IMR-90 (cell line): ENCODE data around the gene PPP1R2. TPM values are rescaled to one million over a fixed set of nuclear protein-coding genes. Genes with fewer than 3 reads are reported as not detected.

Experiments
- ATAC-seq: fragments of 200-7000 bp; cut with Tn5 transposase; 2 replicates; pipeline ENCODE4 v1.9.1; 2020; ENCODE audit warnings: low read depth, mild to moderate bottlenecking, moderate library complexity
- BruUV-seq: library from RNA; stranded (reverse); fragments of 400-500 nt; replicated peaks from 2 replicates; lab custom pipeline; 2021; lab: Mats Ljungman, UMichigan
- CTCF ChIA-PET: fragments of 300-600 bp; formaldehyde crosslinking; extraction: SDS; loops from one replicate; lab custom pipeline; 2021; ENCODE audit warnings: antibody characterized with exemption; lab: Yijun Ruan, JAX
- POLR2A ChIA-PET: fragments of 300-600 bp; sonication (Branson Sonifier 250); formaldehyde crosslinking; loops from one replicate; lab custom pipeline; 2022; ENCODE audit warnings: antibody characterized with exemption; ENCODE audit not compliant: unreplicated experiment; lab: Charles Lee
- DNase-seq: peaks from one replicate; pipeline ENCODE4 v3.0.0; 2013
- H2AFZ ChIP-seq: replicated peaks from 2 replicates; pipeline ENCODE3; 2013; ENCODE audit warnings: low read length, mild to moderate bottlenecking; ENCODE audit not compliant: poor library complexity
- H2AK5ac ChIP-seq: 2 replicates; pipeline ENCODE4 v1.6.1; 2013; ENCODE audit warnings: low read depth, low read length, inconsistent platforms
- H2AK9ac ChIP-seq: replicated peaks from 2 replicates; pipeline ENCODE3; 2013; ENCODE audit warnings: mild to moderate bottlenecking, low read depth, low read length, moderate library complexity; ENCODE audit not compliant: poor library complexity
- H2BK120ac ChIP-seq: 2 replicates; pipeline ENCODE4 v1.6.1; 2013; ENCODE audit warnings: low read depth, low read length, inconsistent platforms
- H2BK15ac ChIP-seq: 3 replicates; pipeline ENCODE4 v1.6.1; 2013; ENCODE audit warnings: low read depth, low read length, inconsistent platforms
- H2BK20ac ChIP-seq: 2 replicates; pipeline ENCODE4 v1.6.1; 2013; ENCODE audit warnings: low read depth, mild to moderate bottlenecking, inconsistent platforms, low read length, moderate library complexity
- H2BK5ac ChIP-seq: 2 replicates; pipeline ENCODE4 v1.6.1; 2013; ENCODE audit warnings: mild to moderate bottlenecking, low read depth, low read length, inconsistent platforms; ENCODE audit not compliant: poor library complexity, severe bottlenecking
- H3K14ac ChIP-seq: replicated peaks from 2 replicates; pipeline ENCODE4 v1.6.1; 2013; ENCODE audit warnings: low read depth, low read length, inconsistent platforms
- H3K18ac ChIP-seq: 2 replicates; pipeline ENCODE4 v1.6.1; 2013; ENCODE audit warnings: low read depth, low read length, control low read depth
- H3K23ac ChIP-seq: 2 replicates; pipeline ENCODE4 v1.6.1; 2013; ENCODE audit warnings: low read depth, low read length, inconsistent platforms
- H3K27ac ChIP-seq: 2 replicates; pipeline ENCODE4 v1.5.1; 2013; ENCODE audit warnings: mild to moderate bottlenecking, control low read depth, low read length; ENCODE audit not compliant: insufficient read depth
- H3K27me3 ChIP-seq: 2 replicates; pipeline ENCODE4 v1.6.1; 2013; ENCODE audit warnings: low read length; ENCODE audit not compliant: control insufficient read depth, insufficient read depth
- H3K36me3 ChIP-seq: 2 replicates; pipeline ENCODE4 v1.6.1; 2013; ENCODE audit warnings: low read length, mixed read lengths; ENCODE audit not compliant: control insufficient read depth, insufficient read depth
- H3K4ac ChIP-seq: 2 replicates; pipeline ENCODE4 v1.6.1; 2013; ENCODE audit warnings: low read depth, low read length, inconsistent platforms
- H3K4me1 ChIP-seq: 2 replicates; pipeline ENCODE4 v1.6.1; 2013; ENCODE audit warnings: low read length, mixed read lengths; ENCODE audit not compliant: control insufficient read depth, insufficient read depth
- H3K4me2 ChIP-seq: 2 replicates; pipeline ENCODE4 v1.6.1; 2013; ENCODE audit warnings: low read depth, mild to moderate bottlenecking, control low read depth, low read length, moderate library complexity
- H3K4me3 ChIP-seq: 2 replicates; pipeline ENCODE4 v1.5.1; 2013; ENCODE audit warnings: low read depth, mild to moderate bottlenecking, control low read depth, low read length, moderate library complexity; ENCODE audit not compliant: insufficient read depth
- H3K56ac ChIP-seq: 2 replicates; pipeline ENCODE4 v1.6.1; 2013; ENCODE audit warnings: low read length, inconsistent platforms; ENCODE audit not compliant: insufficient read depth; ENCODE audit errors: extremely low read depth
- H3K79me1 ChIP-seq, 2 experiments: 2 replicates each; pipeline ENCODE4 v1.6.1; 2013; ENCODE audit warnings: low read length in 2 of 2, inconsistent platforms in 1 of 2, low read depth in 1 of 2
- H3K9ac ChIP-seq: 2 replicates; pipeline ENCODE4 v1.6.1; 2013; ENCODE audit warnings: low read depth, low read length, control low read depth
- H3K9me1 ChIP-seq: 2 replicates; pipeline ENCODE4 v1.6.1; 2013; ENCODE audit warnings: low read length, inconsistent platforms; ENCODE audit not compliant: insufficient read depth
- H3K9me3 ChIP-seq: 2 replicates; pipeline ENCODE4 v1.6.1; 2013; ENCODE audit warnings: low read length; ENCODE audit not compliant: control insufficient read depth, insufficient read depth
- H4K20me1 ChIP-seq: 2 replicates; pipeline ENCODE4 v1.6.1; 2013; ENCODE audit warnings: low read length, inconsistent platforms; ENCODE audit not compliant: insufficient read depth
- H4K5ac ChIP-seq: 2 replicates; pipeline ENCODE4 v1.6.1; 2013; ENCODE audit warnings: mild to moderate bottlenecking, low read depth, low read length, control low read depth
- H4K8ac ChIP-seq, 2 experiments: 2 replicates each; pipeline ENCODE4 v1.6.1; 2013; ENCODE audit warnings: low read depth in 2 of 2, low read length in 2 of 2, control low read depth in 1 of 2, inconsistent platforms in 1 of 2
- H4K91ac ChIP-seq: 2 replicates; pipeline ENCODE4 v1.6.1; 2013; ENCODE audit warnings: low read depth, low read length, inconsistent platforms; ENCODE audit not compliant: insufficient read depth
- BHLHE40 ChIP-seq: fragments of 150-350 bp; IDR thresholded peaks from 2 replicates; pipeline ENCODE4 v1.6.1; 2016; ENCODE audit warnings: mild to moderate bottlenecking, low read depth, low read length
- CHD1 ChIP-seq: IDR thresholded peaks from 2 replicates; pipeline ENCODE4 v1.6.1; 2012; ENCODE audit warnings: low read depth, low read length, improper control_type of control experiment
- FOS ChIP-seq: fragments of 150-350 bp; IDR thresholded peaks from 2 replicates; pipeline ENCODE4 v1.6.1; 2016; ENCODE audit warnings: low read depth, low read length
- MAFK ChIP-seq: IDR thresholded peaks from 2 replicates; pipeline ENCODE4 v1.6.1; 2012; ENCODE audit warnings: low read depth, low read length, improper control_type of control experiment
- MXI1 ChIP-seq: IDR thresholded peaks from 2 replicates; pipeline ENCODE4 v1.6.1; 2012; ENCODE audit warnings: low read depth, mild to moderate bottlenecking, low read length, moderate library complexity, borderline replicate concordance
- POLR2A ChIP-seq: IDR thresholded peaks from 2 replicates; pipeline ENCODE4 v1.6.1; 2012; ENCODE audit warnings: mild to moderate bottlenecking, low read depth, low read length
- RCOR1 ChIP-seq: IDR thresholded peaks from 2 replicates; pipeline ENCODE4 v1.6.1; 2012; ENCODE audit warnings: mild to moderate bottlenecking, low read length, improper control_type of control experiment; ENCODE audit not compliant: insufficient replicate concordance
- RFX5 ChIP-seq: IDR thresholded peaks from 2 replicates; pipeline ENCODE4 v1.8.0; 2012; ENCODE audit warnings: low read depth, mild to moderate bottlenecking, low read length, moderate library complexity
- SMC3 ChIP-seq: fragments of 150-350 bp; IDR thresholded peaks from 2 replicates; pipeline ENCODE4 v1.6.1; 2016; ENCODE audit warnings: low read depth, mild to moderate bottlenecking, antibody characterized with exemption, low read length, moderate library complexity
- WGBS, 2 experiments: methylation state at CpG; one replicate each; pipeline versions ENCODE4 v1.1.5 to v1.1.7; 2013; ENCODE audit warnings: missing lambda C conversion rate in 2 of 2; ENCODE audit not compliant: insufficient read length in 1 of 2; ENCODE audit errors: extremely low coverage in 2 of 2; 5-methylcytosine and 5-hydroxymethylcytosine counted together
- dilution Hi-C: fragments of 300-500 bp; cut with HindIII; formaldehyde crosslinking; loops from one replicate; pipeline ENCODE4 v1.14.3; 2018; ENCODE audit warnings: low sequenced_read_pairs; ENCODE audit not compliant: unreplicated experiment
- in situ Hi-C: fragments of 300-500 bp; cut with MboI; formaldehyde crosslinking; loops from 3 replicates; pipeline ENCODE4 v1.14.3; 2019; ENCODE audit warnings: low sequenced_read_pairs, inconsistent platforms, mixed read lengths
- intact Hi-C: fragments of 100-400 bp; cut with micrococcal nuclease; formaldehyde crosslinking; loops from 2 replicates; pipeline ENCODE4 v1.10.0; 2022
- polyA plus RNA-seq, 3 experiments: library from polyadenylated mRNA; depleted of rRNA; stranded (reverse); fragments of >200 nt; gene quantifications; 2 replicates each; pipeline ENCODE4 v1.2.3, GENCODE V29; 2012; ENCODE audit warnings: low replicate concordance in 1 of 3
- total RNA-seq: library from RNA; depleted of rRNA; stranded (reverse); fragments of >200 nt; gene quantifications from 2 replicates; pipeline ENCODE4 v1.2.3, GENCODE V29; 2012

Gene PPP1R2
- total and polyA plus RNA-seq, 2 of the 4 experiments (the other 2 are of a cell fraction), result 9.2 to 36.0 TPM

DNA sequence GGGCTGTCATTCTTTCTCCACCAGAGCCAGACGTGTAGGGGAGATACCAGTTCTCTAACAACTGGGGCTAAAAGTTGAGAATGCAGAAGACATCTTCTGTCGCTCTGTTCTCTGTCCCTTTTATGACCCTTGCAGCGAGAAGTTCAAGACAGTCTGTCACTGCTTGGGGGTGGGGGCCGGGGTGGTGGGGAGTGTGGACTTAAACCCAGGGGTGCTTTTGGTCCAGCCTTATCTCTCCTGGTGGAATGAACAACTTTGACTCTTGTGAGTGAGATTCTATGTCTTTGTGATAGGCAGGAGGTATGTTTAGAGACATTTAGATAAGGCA lies 41.4 kb upstream of the PPP1R2 start:
- Histone ChIP-seq H3K36me3 (no peaks in the 10 kb centered on the region), H4K91ac (no peak overlapping the region), H3K18ac (no peak overlapping the region; the same call in 1 of the 2 replicates), H2BK20ac (no peak overlapping the region), H3K27me3 (peaks cover 19% of the 10 kb centered on the region), H3K4me1 (peaks cover 5% of the 10 kb centered on the region), H2BK120ac (no peak overlapping the region), H4K5ac (no peak overlapping the region), H3K14ac (no peak overlapping the region), H3K79me1 (no peaks in the 10 kb centered on the region), H3K4ac (no peak overlapping the region), H3K4me3 (no peak overlapping the region), H3K9me3 (peaks cover 6% of the 10 kb centered on the region), H2BK15ac (no peak overlapping the region), H3K9ac (no peak overlapping the region), H3K23ac (no peak overlapping the region), H2BK5ac (no peak overlapping the region), H2AFZ (no peak overlapping the region), H3K9me1 (no peaks in the 10 kb centered on the region), H2AK9ac (no peak overlapping the region), H3K27ac (no peak overlapping the region), H4K20me1 (no peaks in the 10 kb centered on the region), H4K8ac (no peak overlapping the region), H3K4me2 (no peak overlapping the region), H3K56ac (no peak overlapping the region), H2AK5ac (no peak overlapping the region)
- WGBS, 2 experiments, result no CpG with 5 or more reads among the region's 4 CpGs
- ChIA-PET POLR2A (no interaction called here), CTCF (interaction anchor here (0.9 kb wide), 1 partner anchor 26 kb away, joined by 4 read pairs; no protein-coding TSS in a partner anchor)
- in situ Hi-C loops, result no loop called here
- TF ChIP-seq RCOR1 (no peak), MAFK (no peak), CHD1 (no peak), POLR2A (no peak), BHLHE40 (no peak), MXI1 (no peak), FOS (no peak), RFX5 (no peak), SMC3 (no peak)
- dilution Hi-C loops, result no loop called here
- DNase-seq (no peak), ATAC-seq (no peak)
- intact Hi-C loops, result no loop called here
- BruUV-seq, result no TSS peak
